Epidermal melanocyte (primary cell): Measurements from ENCODE around the gene KCNMB3.

Experiments
- DNase-seq: peaks from one replicate; pipeline ENCODE4 v3.0.0; 2011; ENCODE audit warnings: low spot score; ENCODE audit not compliant: insufficient read length

KCNMB3 gene

GRCh38 chr3:179196700-179197099, 54.2 kb downstream of the KCNMB3 start:
- no peak for DNase-seq

- peak; percentile 43 for DNase-seq
These were observed 54.8 kb downstream of the KCNMB3 start for GRCh38 chr3:179196098-179196497.

DNA sequence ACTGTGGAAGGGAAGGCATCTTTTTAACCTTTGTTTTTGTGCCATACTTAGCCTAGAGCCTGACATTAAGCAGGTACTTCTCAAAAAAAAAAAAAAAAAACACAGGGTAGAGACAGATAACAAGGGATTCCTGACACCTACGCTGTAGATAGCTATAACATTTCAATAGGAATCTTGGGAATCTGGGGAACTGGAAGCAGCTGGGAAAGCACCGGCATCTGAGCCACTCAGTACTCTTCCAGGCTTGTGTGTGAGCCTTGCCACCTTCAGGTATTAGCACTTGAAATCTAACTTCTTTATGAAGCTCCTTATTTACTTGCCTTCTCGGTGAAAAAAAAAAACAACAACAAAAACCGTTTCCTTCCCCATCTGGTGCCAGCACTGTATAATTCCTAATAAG, 56.0 kb downstream of the KCNMB3 start:
- no peak for DNase-seq
